ENCODE results near the gene TP53AIP1. TPM values are rescaled to one million over a fixed set of nuclear protein-coding genes. Genes with fewer than 3 reads are reported as not detected.

Gene TP53AIP1
- total RNA-seq, 1 donor from 2014 or later, result not detected

DNA sequence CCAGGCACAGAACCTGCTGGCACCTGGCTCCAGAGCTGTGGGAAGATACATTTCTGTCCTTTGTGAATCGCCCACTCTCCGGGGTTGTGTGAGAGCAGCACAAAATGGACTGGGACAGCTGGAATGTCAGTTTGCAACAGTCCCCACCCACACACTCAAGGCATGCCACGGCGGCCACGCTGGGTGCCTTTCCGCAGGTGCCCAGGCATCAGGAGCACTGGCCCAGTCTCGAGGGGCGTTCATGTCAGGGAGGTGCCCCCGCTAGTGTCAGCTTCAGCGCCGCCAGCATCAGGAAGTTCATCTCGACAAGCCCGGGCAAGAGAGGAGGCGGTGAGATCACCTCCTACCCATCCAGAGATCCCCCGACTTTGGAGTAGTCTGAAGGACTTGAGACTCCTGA is 2.1 kb downstream of the TP53AIP1 start:
- Mint-ChIP-seq H3K36me3 (ENCODE audit: low read depth) (no peaks in the 10 kb centered on the region), H3K27ac (no peak overlapping the region), H3K4me1 (ENCODE audit: low read depth) (no peaks in the 10 kb centered on the region), H3K27me3 (ENCODE audit: low read depth) (peaks cover 7% of the 10 kb centered on the region), H3K4me3 (ENCODE audit: low read depth) (no peak overlapping the region), H3K9me3 (no peaks in the 10 kb centered on the region)
- no peak for DNase-seq (ENCODE audit: low spot score)
- intact Hi-C loops (cut with micrococcal nuclease), result no loop called here

GRCh38 chr11:128940156-128940555 is 2.5 kb downstream of the TP53AIP1 start:
- Mint-ChIP-seq H3K36me3 (ENCODE audit: low read depth) (no peaks in the 10 kb centered on the region), H3K27ac (no peak overlapping the region)

DNA sequence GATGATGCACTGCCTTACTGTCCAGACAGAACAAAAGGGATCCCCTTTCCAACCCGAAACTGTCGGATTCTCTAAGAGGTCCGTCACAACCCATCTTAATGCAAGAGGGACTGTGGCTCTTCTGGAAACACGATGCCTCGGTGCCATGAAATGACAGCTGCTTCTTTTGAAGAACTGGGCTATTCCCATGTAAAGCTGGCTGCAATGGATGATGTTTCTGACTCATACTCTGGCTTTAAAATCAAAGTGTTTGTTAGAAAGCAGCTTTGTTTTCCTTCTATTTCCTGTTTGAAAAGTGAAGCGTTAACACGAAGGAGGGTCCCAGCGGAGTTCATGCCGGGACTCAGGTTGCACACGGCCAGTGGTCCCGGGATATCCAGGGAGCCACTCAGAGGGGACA is 3.1 kb downstream of the TP53AIP1 start:
- no peaks in the 10 kb centered on the region for H3K36me3 Mint-ChIP-seq (ENCODE audit: low read depth)
- H3K4me3 Mint-ChIP-seq (ENCODE audit: low read depth), result no peak overlapping the region
- intact Hi-C loops (cut with micrococcal nuclease), result no loop called here
- no peaks in the 10 kb centered on the region for H3K4me1 Mint-ChIP-seq (ENCODE audit: low read depth)
- H3K27ac Mint-ChIP-seq, result no peak overlapping the region
- no peak for DNase-seq (ENCODE audit: low spot score)
- H3K9me3 Mint-ChIP-seq, result no peaks in the 10 kb centered on the region
- H3K27me3 Mint-ChIP-seq (ENCODE audit: low read depth), result peaks cover 3% of the 10 kb centered on the region

More at GRCh38 chr11:128940156-128940555, 2.5 kb downstream of the TP53AIP1 start:
- intact Hi-C loops (cut with micrococcal nuclease), result no loop called here
- Mint-ChIP-seq H3K4me1 (ENCODE audit: low read depth) (no peaks in the 10 kb centered on the region), H3K9me3 (no peaks in the 10 kb centered on the region), H3K27me3 (ENCODE audit: low read depth) (peaks cover 7% of the 10 kb centered on the region), H3K4me3 (ENCODE audit: low read depth) (no peak overlapping the region)
- no peak for DNase-seq (ENCODE audit: low spot score)

DNA sequence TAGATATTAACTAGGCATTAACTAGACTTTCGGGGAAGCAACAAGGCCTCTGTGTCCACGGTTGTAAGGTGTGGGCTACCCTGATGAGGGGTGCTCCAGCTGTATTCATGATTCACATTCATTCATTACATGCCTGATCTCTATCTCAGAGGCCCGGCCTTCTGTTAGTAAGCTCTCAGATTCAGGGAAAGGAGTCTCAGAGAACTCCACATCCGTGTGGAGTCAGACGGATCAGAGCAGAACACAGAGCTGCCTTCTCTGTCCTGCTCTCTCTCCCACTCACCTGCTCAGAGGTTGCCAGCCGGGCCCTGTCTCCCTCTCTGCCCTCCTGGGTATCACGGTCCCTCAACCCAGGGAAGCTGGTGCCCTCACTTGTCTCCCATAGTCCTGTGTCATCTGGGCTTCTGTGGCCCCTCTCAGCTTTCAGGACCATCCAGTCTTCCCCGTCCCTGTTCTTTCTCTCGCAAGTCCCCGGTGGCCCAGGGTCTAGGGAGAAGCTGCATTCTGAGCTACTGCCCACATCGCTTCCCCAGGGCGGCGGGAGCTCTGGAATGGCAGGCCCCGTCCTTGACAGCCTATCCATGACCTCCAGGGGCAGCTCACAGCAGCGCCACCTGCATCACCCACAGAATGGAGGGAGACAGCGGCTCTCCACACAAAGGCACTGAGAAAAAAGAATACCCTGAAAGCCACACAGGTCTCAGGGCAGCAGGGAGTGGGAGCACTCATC is 4.3 kb downstream of the TP53AIP1 start:
- Mint-ChIP-seq H3K27ac (no peak overlapping the region), H3K36me3 (ENCODE audit: low read depth) (no peaks in the 10 kb centered on the region), H3K9me3 (no peaks in the 10 kb centered on the region), H3K27me3 (ENCODE audit: low read depth) (no peaks in the 10 kb centered on the region), H3K4me1 (ENCODE audit: low read depth) (no peaks in the 10 kb centered on the region), H3K4me3 (ENCODE audit: low read depth) (no peak overlapping the region)
- intact Hi-C loops (cut with micrococcal nuclease), result no loop called here
- DNase-seq (ENCODE audit: low spot score), result no peak

GRCh38 chr11:128937480-128937879 is 5.2 kb downstream of the TP53AIP1 start:
- no peaks in the 10 kb centered on the region for H3K27me3 Mint-ChIP-seq (ENCODE audit: low read depth)
- H3K27ac Mint-ChIP-seq, result no peak overlapping the region
- H3K36me3 Mint-ChIP-seq (ENCODE audit: low read depth), result no peaks in the 10 kb centered on the region
- no peaks in the 10 kb centered on the region for H3K9me3 Mint-ChIP-seq
- H3K4me1 Mint-ChIP-seq (ENCODE audit: low read depth), result no peaks in the 10 kb centered on the region
- DNase-seq (ENCODE audit: low spot score), result no peak
- intact Hi-C loops (cut with micrococcal nuclease), result no loop called here
- H3K4me3 Mint-ChIP-seq (ENCODE audit: low read depth), result no peak overlapping the region

- intact Hi-C loops (cut with micrococcal nuclease), result no loop called here
- no peak overlapping the region for H3K4me3 Mint-ChIP-seq (ENCODE audit: low read depth)
- H3K36me3 Mint-ChIP-seq (ENCODE audit: low read depth), result no peaks in the 10 kb centered on the region
- H3K9me3 Mint-ChIP-seq, result no peaks in the 10 kb centered on the region
- no peak overlapping the region for H3K27ac Mint-ChIP-seq
- DNase-seq (ENCODE audit: low spot score), result no peak
- H3K27me3 Mint-ChIP-seq (ENCODE audit: low read depth), result no peaks in the 10 kb centered on the region
- H3K4me1 Mint-ChIP-seq (ENCODE audit: low read depth), result no peaks in the 10 kb centered on the region
Measured at GRCh38 chr11:128936606-128937251, 5.9 kb downstream of the TP53AIP1 start.

DNA sequence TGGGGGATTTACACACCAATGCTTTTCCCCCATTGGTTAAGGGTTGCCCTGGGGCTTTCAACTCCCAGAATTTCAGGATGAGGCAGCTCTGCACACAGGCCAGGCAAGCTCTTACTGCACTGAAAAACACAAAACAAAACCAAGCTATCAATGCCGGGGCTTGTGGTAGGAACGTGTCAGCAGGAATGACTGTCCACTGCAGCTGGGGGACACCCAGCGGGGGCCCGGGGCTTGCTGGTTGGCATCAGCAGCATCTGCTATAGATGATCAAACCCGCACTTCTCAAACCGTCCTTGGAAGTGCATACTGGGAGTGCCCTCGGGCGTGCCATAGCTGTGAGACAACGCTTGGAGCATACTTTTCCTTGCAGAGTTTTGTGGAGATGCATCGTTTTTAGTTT is 7.7 kb downstream of the TP53AIP1 start:
- Mint-ChIP-seq H3K27me3 (ENCODE audit: low read depth) (no peaks in the 10 kb centered on the region), H3K4me1 (ENCODE audit: low read depth) (no peaks in the 10 kb centered on the region), H3K36me3 (ENCODE audit: low read depth) (no peaks in the 10 kb centered on the region), H3K9me3 (no peaks in the 10 kb centered on the region), H3K4me3 (ENCODE audit: low read depth) (no peak overlapping the region), H3K27ac (no peak overlapping the region)
- intact Hi-C loops (cut with micrococcal nuclease), result no loop called here
- DNase-seq (ENCODE audit: low spot score), result no peak

DNA sequence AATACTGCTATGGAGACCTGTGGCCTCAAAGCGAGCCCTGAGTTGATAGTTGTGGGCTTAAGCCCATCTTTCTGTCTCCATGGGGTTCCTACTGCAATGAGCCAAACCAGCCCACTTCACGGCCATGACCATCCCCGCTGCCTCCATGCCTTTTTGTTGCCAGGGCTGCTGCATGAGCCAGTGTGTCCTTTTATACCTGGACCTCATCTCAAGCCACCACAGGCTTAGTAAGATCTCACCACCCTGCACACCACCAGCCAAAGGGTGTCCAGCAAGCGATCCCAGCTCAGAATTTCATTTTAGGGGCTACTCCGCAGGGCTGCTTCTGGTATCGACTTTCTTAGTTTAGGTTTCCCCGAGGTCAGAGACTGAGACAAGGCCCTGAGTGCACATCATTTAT is 8.3 kb downstream of the TP53AIP1 start:
- H3K27me3 Mint-ChIP-seq (ENCODE audit: low read depth), result no peaks in the 10 kb centered on the region
- no peak for DNase-seq (ENCODE audit: low spot score)
- no peak overlapping the region for H3K27ac Mint-ChIP-seq
- H3K36me3 Mint-ChIP-seq (ENCODE audit: low read depth), result no peaks in the 10 kb centered on the region
- no peak overlapping the region for H3K4me3 Mint-ChIP-seq (ENCODE audit: low read depth)
- peaks cover 2% of the 10 kb centered on the region for H3K4me1 Mint-ChIP-seq (ENCODE audit: low read depth)
- no peaks in the 10 kb centered on the region for H3K9me3 Mint-ChIP-seq
- intact Hi-C loops (cut with micrococcal nuclease), result no loop called here

DNA sequence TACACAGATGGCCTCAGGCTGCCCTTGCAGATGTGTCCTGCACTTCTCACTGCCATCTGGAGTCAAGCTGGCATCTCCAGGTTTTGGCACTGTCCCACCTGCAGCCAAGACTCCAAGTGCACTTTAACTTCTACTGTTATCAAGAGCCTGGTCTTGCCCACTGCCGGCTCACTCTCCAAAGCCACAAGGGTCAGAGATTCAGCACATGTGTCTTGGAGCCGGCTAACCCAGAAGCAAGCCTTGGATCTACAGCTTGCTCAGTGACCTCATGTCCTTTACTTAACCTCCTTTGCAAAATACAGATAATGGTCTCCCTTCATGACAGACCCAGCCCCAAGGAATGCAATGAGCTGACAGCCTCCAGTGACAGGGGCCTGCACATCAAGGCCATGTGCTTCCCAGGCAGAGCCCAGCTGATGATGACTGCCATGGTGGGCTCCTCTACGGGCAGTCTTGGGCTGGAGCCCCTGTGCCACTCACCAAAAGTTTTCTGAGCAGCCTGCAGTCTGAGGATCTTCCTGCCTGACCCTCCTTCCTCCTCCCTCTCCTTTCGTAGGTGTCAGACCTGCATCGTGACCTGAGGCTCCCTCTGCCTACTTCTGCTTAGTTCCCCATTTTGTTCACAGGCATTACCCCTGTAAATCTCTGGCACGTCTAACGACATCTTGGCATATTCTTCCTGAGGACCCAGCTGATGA is 9.0 kb downstream of the TP53AIP1 start:
- Mint-ChIP-seq H3K4me3 (ENCODE audit: low read depth) (no peak overlapping the region), H3K27me3 (ENCODE audit: low read depth) (no peaks in the 10 kb centered on the region), H3K9me3 (no peaks in the 10 kb centered on the region), H3K27ac (no peak overlapping the region), H3K36me3 (ENCODE audit: low read depth) (no peaks in the 10 kb centered on the region), H3K4me1 (ENCODE audit: low read depth) (peaks cover 4% of the 10 kb centered on the region)
- intact Hi-C loops (cut with micrococcal nuclease), result no loop called here
- DNase-seq (ENCODE audit: low spot score), result no peak

DNA sequence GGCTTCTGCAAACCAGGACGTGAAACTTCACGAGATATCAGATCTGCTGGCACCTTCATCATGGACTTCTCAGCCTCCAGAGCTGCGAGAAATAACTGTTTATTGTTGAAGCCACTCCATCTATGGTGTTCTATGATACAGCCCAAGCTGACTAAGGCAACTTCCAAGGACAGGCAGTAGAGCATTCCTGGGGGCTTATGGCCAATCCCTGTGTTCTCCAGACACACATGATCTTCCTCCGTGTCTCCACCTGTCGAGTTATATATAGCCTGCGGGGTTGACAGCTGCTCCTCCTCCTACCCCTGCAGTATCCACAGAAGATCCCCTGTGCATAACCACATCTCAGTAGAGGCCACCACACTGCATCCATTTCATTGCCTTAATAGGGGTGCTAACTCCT is 11.0 kb downstream of the TP53AIP1 start:
- H3K27me3 Mint-ChIP-seq (ENCODE audit: low read depth), result no peaks in the 10 kb centered on the region
- peaks cover 8% of the 10 kb centered on the region for H3K4me1 Mint-ChIP-seq (ENCODE audit: low read depth)
- no peaks in the 10 kb centered on the region for H3K9me3 Mint-ChIP-seq
- intact Hi-C loops (cut with micrococcal nuclease), result no loop called here
- no peaks in the 10 kb centered on the region for H3K36me3 Mint-ChIP-seq (ENCODE audit: low read depth)
- no peak overlapping the region for H3K27ac Mint-ChIP-seq
- DNase-seq (ENCODE audit: low spot score), result no peak
- no peak overlapping the region for H3K4me3 Mint-ChIP-seq (ENCODE audit: low read depth)

DNA sequence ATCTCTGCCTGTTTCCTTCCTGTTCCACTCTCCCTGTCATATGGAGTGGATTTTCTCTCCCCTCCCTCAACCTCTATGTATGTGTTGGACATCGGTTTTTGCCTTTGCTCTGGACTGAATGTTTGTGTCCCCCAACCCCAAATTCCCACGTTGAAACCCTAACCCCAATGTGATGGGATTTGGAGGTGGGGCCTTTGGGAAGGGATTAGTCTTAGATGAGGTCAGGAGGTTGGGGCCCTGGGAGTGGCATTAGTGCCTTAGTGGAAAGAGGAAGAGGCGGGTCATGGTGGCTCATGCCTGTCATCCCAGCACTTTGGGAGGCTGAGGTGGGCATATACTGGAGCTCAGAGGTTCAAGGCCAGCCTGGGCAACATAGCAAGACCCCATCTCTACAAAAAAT is 11.6 kb downstream of the TP53AIP1 start:
- Mint-ChIP-seq H3K27me3 (ENCODE audit: low read depth) (no peaks in the 10 kb centered on the region), H3K9me3 (no peaks in the 10 kb centered on the region), H3K36me3 (ENCODE audit: low read depth) (no peaks in the 10 kb centered on the region), H3K27ac (no peak overlapping the region), H3K4me1 (ENCODE audit: low read depth) (peaks cover 8% of the 10 kb centered on the region), H3K4me3 (ENCODE audit: low read depth) (no peak overlapping the region)
- no peak for DNase-seq (ENCODE audit: low spot score)
- intact Hi-C loops (cut with micrococcal nuclease), result no loop called here

DNA sequence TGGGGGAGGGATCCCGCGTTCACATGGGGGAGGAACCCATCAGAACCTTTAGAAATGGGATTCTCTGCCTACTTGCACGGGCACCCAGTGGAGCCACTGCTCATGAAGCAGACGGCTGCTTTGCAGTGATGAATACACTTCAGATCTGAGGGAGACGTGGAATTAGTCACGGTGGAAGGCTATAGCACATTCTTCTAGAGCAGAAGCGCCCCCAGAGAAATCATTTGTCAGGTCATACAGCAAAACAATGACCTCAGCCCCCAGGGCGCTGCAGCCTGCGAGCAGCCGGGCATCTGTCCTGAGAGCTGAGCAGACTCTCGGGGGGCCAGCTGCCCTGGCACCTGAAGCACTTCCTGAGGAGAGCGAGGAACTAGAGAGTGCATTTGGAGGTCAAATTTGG is 12.7 kb downstream of the TP53AIP1 start:
- intact Hi-C loops (cut with micrococcal nuclease), result no loop called here

DNA sequence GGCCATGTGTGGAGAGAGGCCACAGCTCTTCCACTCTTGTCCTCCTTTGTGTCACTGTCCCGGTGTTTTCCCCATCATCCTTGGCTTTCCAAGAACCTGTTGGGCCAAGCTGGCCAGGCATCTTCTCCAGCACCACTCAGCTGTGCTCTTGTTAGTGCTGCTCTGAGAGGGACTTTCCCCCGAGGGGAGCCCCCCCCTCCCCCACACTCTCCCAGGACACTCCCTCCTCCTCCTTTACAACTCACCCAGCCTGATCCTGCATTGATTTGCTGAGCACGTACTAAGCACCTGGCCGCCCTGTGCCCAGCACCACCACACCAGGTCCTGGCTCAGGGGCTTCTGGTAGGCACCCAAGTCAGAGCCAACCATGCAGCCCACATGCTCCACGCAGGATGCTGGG is 13.2 kb downstream of the TP53AIP1 start:
- Mint-ChIP-seq H3K9me3 (no peaks in the 10 kb centered on the region), H3K36me3 (ENCODE audit: low read depth) (no peaks in the 10 kb centered on the region), H3K27me3 (ENCODE audit: low read depth) (no peaks in the 10 kb centered on the region), H3K4me1 (ENCODE audit: low read depth) (peaks cover 8% of the 10 kb centered on the region), H3K27ac (no peak overlapping the region), H3K4me3 (ENCODE audit: low read depth) (no peak overlapping the region)
- intact Hi-C loops (cut with micrococcal nuclease), result no loop called here
- DNase-seq (ENCODE audit: low spot score), result no peak

More for the DNA sequence above, 12.7 kb downstream of the TP53AIP1 start:
- DNase-seq (ENCODE audit: low spot score), result no peak
- Mint-ChIP-seq H3K4me1 (ENCODE audit: low read depth) (peaks cover 8% of the 10 kb centered on the region), H3K4me3 (ENCODE audit: low read depth) (no peak overlapping the region), H3K27ac (no peak overlapping the region), H3K9me3 (no peaks in the 10 kb centered on the region), H3K27me3 (ENCODE audit: low read depth) (no peaks in the 10 kb centered on the region), H3K36me3 (ENCODE audit: low read depth) (no peaks in the 10 kb centered on the region)

Data from activated T-helper 2 cell treated with anti-CD3 and anti-CD28 coated beads, Interferon-gamma antibody, Interleukin-2, Interleukin-4, amounts not matched to agents 10 μg/mL and 5 μg/mL and 100 μg/mL, durations not matched to agents 14 hours and 24 hours and 36 hours (primary cell).